ENCODE measurements around the gene WFDC9.

DNA sequence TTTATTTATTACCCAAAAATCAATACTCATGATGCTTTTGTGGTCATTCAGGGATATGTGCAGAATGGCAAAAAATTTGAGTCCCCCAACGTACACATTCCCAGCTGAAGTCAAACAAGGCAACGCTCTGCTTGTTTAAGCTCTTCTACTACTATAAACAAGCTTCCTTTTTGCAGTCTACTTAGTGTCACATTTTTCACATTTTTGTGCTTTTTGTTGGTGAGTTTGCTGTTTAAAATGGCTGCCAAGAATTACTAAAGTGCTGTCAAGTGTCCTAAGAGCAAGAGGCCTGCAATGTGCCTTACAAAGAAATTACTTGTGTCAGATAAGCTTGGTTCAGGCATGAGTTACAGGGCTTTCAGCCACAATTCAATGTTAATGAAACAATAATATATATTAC, 54.1 kb downstream of the WFDC9 start:
- TF ChIP-seq, protein P1, sequence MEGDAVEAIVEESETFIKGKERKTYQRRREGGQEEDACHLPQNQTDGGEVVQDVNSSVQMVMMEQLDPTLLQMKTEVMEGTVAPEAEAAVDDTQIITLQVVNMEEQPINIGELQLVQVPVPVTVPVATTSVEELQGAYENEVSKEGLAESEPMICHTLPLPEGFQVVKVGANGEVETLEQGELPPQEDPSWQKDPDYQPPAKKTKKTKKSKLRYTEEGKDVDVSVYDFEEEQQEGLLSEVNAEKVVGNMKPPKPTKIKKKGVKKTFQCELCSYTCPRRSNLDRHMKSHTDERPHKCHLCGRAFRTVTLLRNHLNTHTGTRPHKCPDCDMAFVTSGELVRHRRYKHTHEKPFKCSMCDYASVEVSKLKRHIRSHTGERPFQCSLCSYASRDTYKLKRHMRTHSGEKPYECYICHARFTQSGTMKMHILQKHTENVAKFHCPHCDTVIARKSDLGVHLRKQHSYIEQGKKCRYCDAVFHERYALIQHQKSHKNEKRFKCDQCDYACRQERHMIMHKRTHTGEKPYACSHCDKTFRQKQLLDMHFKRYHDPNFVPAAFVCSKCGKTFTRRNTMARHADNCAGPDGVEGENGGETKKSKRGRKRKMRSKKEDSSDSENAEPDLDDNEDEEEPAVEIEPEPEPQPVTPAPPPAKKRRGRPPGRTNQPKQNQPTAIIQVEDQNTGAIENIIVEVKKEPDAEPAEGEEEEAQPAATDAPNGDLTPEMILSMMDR (conservative IDR thresholded peaks at IDR 0.05; ENCODE audit: low read length): no peak
- no peak for TF ChIP-seq EZH2phosphoT487 (IDR thresholded peaks at IDR 0.05; ENCODE audit: borderline replicate concordance, low read depth, low read length)
